Mesendoderm (in vitro differentiated cells): ENCODE results near the gene EIF4EBP3.

Experiments
- DNase-seq: peaks from one replicate; pipeline ENCODE4 v3.0.0; 2013
- H2AK5ac ChIP-seq: 2 replicates; pipeline ENCODE4 v1.6.1; 2013; ENCODE audit warnings: low read length, inconsistent platforms
- H2BK120ac ChIP-seq: 2 replicates; pipeline ENCODE4 v1.6.1; 2013; ENCODE audit warnings: low read depth, mild to moderate bottlenecking, low read length, moderate library complexity, mixed read lengths
- H2BK15ac ChIP-seq: replicated peaks from 2 replicates; pipeline ENCODE4 v1.6.1; 2013; ENCODE audit warnings: low read depth, mild to moderate bottlenecking, moderate library complexity
- H2BK5ac ChIP-seq: 2 replicates; pipeline ENCODE4 v1.6.1; 2013; ENCODE audit warnings: low read length, inconsistent platforms
- H3K18ac ChIP-seq: 2 replicates; pipeline ENCODE4 v1.6.1; 2013; ENCODE audit warnings: mild to moderate bottlenecking, low read length, mixed read lengths
- H3K23ac ChIP-seq: one replicate; pipeline ENCODE4 v1.6.1; 2013; ENCODE audit warnings: low read length
- H3K27ac ChIP-seq: 2 replicates; pipeline ENCODE4 v1.5.1; 2013; ENCODE audit warnings: low read depth, mild to moderate bottlenecking, inconsistent platforms, low read length, moderate library complexity
- H3K27me3 ChIP-seq: 2 replicates; pipeline ENCODE4 v1.6.1; 2013; ENCODE audit warnings: low read length, control low read depth, mild to moderate bottlenecking, inconsistent platforms; ENCODE audit not compliant: insufficient read depth, poor library complexity
- H3K36me3 ChIP-seq: 2 replicates; pipeline ENCODE4 v1.6.1; 2013; ENCODE audit warnings: low read length, inconsistent platforms; ENCODE audit not compliant: control insufficient read depth, insufficient read depth
- H3K4ac ChIP-seq: one replicate; pipeline ENCODE4 v1.6.1; 2013; ENCODE audit warnings: low read depth, mild to moderate bottlenecking, low read length, moderate library complexity
- H3K4me1 ChIP-seq: 2 replicates; pipeline ENCODE4 v1.6.1; 2013; ENCODE audit warnings: low read depth, low read length, inconsistent platforms; ENCODE audit not compliant: control insufficient read depth
- H3K4me2 ChIP-seq: 2 replicates; pipeline ENCODE4 v1.6.1; 2013; ENCODE audit warnings: low read length
- H3K4me3 ChIP-seq: 2 replicates; pipeline ENCODE4 v1.5.1; 2013; ENCODE audit warnings: mild to moderate bottlenecking, low read length
- H3K56ac ChIP-seq: one replicate; pipeline ENCODE4 v1.6.1; 2013; ENCODE audit warnings: low read length
- H3K79me1 ChIP-seq: 2 replicates; pipeline ENCODE4 v1.6.1; 2013; ENCODE audit warnings: low read length, inconsistent platforms
- H3K79me2 ChIP-seq: 2 replicates; pipeline ENCODE4 v1.6.1; 2013; ENCODE audit warnings: mild to moderate bottlenecking, low read length; ENCODE audit not compliant: control insufficient read depth, insufficient read depth
- H3K9ac ChIP-seq: 2 replicates; pipeline ENCODE4 v1.6.1; 2013; ENCODE audit warnings: low read length, inconsistent platforms
- H4K5ac ChIP-seq: one replicate; pipeline ENCODE4 v1.6.1; 2013; ENCODE audit warnings: low read length
- H4K8ac ChIP-seq: one replicate; pipeline ENCODE4 v1.6.1; 2013; ENCODE audit warnings: low read depth, mild to moderate bottlenecking, control low read depth, low read length, moderate library complexity
- WGBS: extraction: QIAGEN DNeasy Blood & Tissue Kit; methylation state at CpG from one replicate; pipeline ENCODE4 v1.1.7; 2013; ENCODE audit warnings: low lambda C conversion rate, missing lambda C conversion rate; ENCODE audit not compliant: insufficient coverage; ENCODE audit errors: extremely low coverage; 5-methylcytosine and 5-hydroxymethylcytosine counted together

EIF4EBP3 gene

DNA sequence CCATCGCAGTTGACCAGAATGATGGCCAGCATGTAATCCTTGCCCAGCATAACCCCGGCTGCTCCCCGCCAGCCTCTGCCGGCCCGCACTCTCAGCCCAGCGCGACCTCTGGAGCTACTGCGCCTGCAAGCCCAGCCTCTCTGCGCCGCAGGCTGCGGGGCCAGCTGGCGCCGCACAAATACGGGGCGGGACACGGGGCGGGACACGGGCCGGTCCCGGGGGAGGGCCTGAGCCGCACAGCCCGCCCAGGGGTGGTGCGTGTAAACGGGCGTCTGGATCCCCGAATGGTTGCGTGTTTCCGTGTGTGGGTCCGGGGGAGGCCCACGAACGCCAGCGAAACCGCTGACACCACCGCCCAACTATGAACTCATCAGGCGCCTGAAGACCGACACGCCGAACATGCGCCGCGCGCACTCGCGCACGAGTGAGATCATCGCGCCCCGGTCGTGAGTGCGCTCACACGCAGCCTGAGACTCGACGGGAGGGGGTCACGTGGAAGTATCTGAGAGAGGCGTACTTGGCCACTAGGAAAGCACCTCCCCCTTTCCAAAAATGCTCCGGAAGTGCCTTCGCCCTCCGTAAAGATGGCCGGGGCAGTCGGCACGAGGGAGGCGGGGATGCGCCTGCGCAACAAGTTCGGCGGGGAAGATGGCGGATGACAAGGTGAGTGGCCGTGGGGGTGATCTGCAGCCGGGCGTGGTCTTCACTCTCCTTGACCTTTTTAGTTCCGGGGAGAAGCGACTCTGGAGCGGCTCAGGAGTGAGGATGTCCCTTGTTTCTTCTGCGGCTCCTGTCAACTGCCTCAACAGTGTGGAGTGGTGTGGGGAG, 16.9 kb downstream of the EIF4EBP3 start, which contains the start of the genes APBB3 and SLC35A4:
TSS of gene APBB3 (minus strand) at position 403 of the 828 bp plus-strand sequence. CDS start at position 50, 353 bp downstream.
TSS of gene SLC35A4 (plus strand) at position 633 of the 828 bp plus-strand sequence. CDS start 2,342 bp downstream, outside the sequence.
- Histone ChIP-seq H3K4me2 (peak within 1 kb of the TSS; percentile 98), H4K5ac (peak within 1 kb of the TSS; percentile 59), H2BK15ac (no peak within 1 kb of the TSS), H3K27ac (peak within 1 kb of the TSS; percentile 10), H3K79me2 (peaks cover 5% of the 10 kb centered on the region), H3K36me3 (peaks cover 3% of the 10 kb centered on the region), H3K9ac (peak within 1 kb of the TSS; percentile 98), H3K4ac (peak within 1 kb of the TSS; percentile 46), H3K27me3 (no peaks in the 10 kb centered on the region), H3K23ac (peak within 1 kb of the TSS; percentile 32), H3K4me1 (peaks cover 14% of the 10 kb centered on the region), H3K4me3 (peak within 1 kb of the TSS; percentile 97), H3K18ac (peak within 1 kb of the TSS; percentile 19), H2AK5ac (peak within 1 kb of the TSS; percentile 79), H4K8ac (no peak within 1 kb of the TSS), H2BK120ac (no peak within 1 kb of the TSS), H2BK5ac (peak within 1 kb of the TSS; percentile 93), H3K56ac (peak within 1 kb of the TSS; percentile 98), H3K79me1 (peaks cover 12% of the 10 kb centered on the region)
- WGBS = no CpG with 5 or more reads among the region's 74 CpGs
- peak; percentile 98 for DNase-seq

DNA sequence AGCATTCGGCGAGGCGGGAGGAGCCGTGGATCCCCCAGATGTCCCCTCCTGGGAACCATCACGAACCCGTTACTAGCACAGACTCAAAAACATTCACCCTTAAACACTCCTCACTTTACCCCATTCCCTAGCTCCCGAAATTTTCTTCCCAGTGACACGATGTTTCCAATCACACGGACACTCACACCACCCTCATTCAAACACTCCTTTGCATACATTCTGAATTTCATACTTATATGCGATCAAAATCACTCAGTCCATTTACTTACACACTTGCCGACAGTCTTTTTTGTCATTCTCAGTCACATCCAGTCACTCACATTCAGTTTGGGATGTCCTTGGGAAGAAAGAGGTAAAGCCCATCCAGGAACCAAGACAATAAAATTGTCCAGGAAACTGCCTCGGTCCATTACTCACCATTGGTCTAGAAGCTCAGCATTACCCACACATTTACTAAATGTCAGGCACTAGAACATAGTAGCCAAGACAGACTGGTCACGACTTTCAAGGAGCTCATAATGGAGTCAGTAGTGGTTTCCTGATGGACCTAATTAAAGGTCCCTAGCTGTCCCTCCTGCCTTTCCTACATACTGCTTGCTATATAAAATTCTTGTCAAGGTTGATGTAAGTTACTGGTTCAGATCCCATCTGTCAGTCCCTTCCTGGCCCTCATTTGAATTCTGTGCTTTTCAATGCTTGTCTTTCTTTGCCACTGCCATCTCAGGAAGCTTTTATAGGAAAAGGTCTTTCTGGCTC, 17.7 kb downstream of the EIF4EBP3 start:
- no peak overlapping the region for H2BK120ac ChIP-seq
- H2AK5ac ChIP-seq = peak overlapping the region; percentile 79
- no peak overlapping the region for H3K27ac ChIP-seq
- no CpG with 5 or more reads among the region's 13 CpGs for WGBS
- peaks cover 5% of the 10 kb centered on the region for H3K79me2 ChIP-seq
- H3K18ac ChIP-seq = peak overlapping the region; percentile 7
- H3K4ac ChIP-seq = peak overlapping the region; percentile 46
- H3K27me3 ChIP-seq = no peaks in the 10 kb centered on the region
- peak overlapping the region; percentile 98 for H3K9ac ChIP-seq
- no peak overlapping the region for H4K8ac ChIP-seq
- H3K4me1 ChIP-seq = peaks cover 14% of the 10 kb centered on the region
- peak overlapping the region; percentile 97 for H3K4me3 ChIP-seq
- peak overlapping the region; percentile 59 for H4K5ac ChIP-seq
- H3K23ac ChIP-seq = no peak overlapping the region
- peak overlapping the region; percentile 93 for H2BK5ac ChIP-seq
- peaks cover 12% of the 10 kb centered on the region for H3K79me1 ChIP-seq
- DNase-seq = no peak
- H2BK15ac ChIP-seq = no peak overlapping the region
- peaks cover 3% of the 10 kb centered on the region for H3K36me3 ChIP-seq
- H3K56ac ChIP-seq = peak overlapping the region; percentile 98
- H3K4me2 ChIP-seq = peak overlapping the region; percentile 90

DNA sequence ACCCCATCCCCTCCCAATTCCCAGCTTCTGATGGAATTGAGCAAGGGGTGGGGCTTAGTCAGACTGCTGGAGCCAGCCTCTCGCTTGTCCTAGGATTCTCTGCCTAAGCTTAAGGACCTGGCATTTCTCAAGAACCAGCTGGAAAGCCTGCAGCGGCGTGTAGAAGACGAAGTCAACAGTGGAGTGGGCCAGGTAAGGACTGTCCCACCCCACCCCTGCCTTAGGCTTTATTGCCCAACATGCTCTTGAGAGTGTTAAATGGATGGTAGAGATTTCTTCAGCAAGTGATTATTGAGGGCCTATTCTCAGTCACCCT, 18.3 kb downstream of the EIF4EBP3 start:
- peak; percentile 44 for DNase-seq

DNA sequence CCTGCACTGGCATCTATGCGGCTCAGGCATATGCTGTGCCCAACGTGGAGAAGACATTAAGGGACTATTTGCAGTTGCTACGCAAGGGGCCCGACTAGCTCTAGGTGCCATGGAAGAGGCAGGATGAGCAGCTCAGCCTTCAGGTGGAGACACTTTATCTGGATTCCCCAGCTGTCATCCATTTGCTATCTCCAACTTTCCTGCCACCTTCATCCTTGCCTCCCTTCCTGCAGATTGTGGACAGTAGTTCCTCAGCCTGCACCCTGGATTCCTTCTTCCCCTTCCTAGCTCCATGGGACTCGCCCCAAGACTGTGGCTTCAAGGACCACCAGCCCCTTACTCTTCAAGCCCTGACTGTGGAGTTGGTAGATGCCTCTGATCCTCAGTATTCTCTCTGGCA, 19.2 kb downstream of the EIF4EBP3 start:
- WGBS = no CpG with 5 or more reads among the region's 5 CpGs
- Histone ChIP-seq H3K18ac (no peak overlapping the region), H3K4ac (no peak overlapping the region), H3K23ac (no peak overlapping the region), H2BK5ac (no peak overlapping the region), H3K27ac (no peak overlapping the region), H3K4me3 (no peak overlapping the region), H3K9ac (no peak overlapping the region), H2BK120ac (no peak overlapping the region), H3K79me1 (peaks cover 12% of the 10 kb centered on the region), H3K36me3 (peaks cover 3% of the 10 kb centered on the region), H3K79me2 (peaks cover 5% of the 10 kb centered on the region), H2BK15ac (no peak overlapping the region), H3K56ac (no peak overlapping the region), H3K27me3 (no peaks in the 10 kb centered on the region), H2AK5ac (no peak overlapping the region), H3K4me1 (peaks cover 14% of the 10 kb centered on the region), H4K8ac (no peak overlapping the region), H3K4me2 (no peak overlapping the region), H4K5ac (no peak overlapping the region)
- no peak for DNase-seq

More for the DNA sequence above, 18.3 kb downstream of the EIF4EBP3 start:
- Histone ChIP-seq H3K18ac (no peak overlapping the region), H2AK5ac (no peak overlapping the region), H3K56ac (peak overlapping the region; percentile 98), H3K4me3 (no peak overlapping the region), H3K36me3 (peaks cover 3% of the 10 kb centered on the region), H4K5ac (no peak overlapping the region), H3K27ac (no peak overlapping the region), H3K4me2 (peak overlapping the region; percentile 90), H3K79me2 (peaks cover 5% of the 10 kb centered on the region), H3K4ac (peak overlapping the region; percentile 46), H3K9ac (peak overlapping the region; percentile 98), H3K23ac (no peak overlapping the region), H3K27me3 (no peaks in the 10 kb centered on the region), H4K8ac (no peak overlapping the region), H2BK120ac (no peak overlapping the region), H3K4me1 (peaks cover 14% of the 10 kb centered on the region), H2BK15ac (no peak overlapping the region), H2BK5ac (no peak overlapping the region), H3K79me1 (peaks cover 12% of the 10 kb centered on the region)
- WGBS = no CpG with 5 or more reads among the region's 4 CpGs

DNA sequence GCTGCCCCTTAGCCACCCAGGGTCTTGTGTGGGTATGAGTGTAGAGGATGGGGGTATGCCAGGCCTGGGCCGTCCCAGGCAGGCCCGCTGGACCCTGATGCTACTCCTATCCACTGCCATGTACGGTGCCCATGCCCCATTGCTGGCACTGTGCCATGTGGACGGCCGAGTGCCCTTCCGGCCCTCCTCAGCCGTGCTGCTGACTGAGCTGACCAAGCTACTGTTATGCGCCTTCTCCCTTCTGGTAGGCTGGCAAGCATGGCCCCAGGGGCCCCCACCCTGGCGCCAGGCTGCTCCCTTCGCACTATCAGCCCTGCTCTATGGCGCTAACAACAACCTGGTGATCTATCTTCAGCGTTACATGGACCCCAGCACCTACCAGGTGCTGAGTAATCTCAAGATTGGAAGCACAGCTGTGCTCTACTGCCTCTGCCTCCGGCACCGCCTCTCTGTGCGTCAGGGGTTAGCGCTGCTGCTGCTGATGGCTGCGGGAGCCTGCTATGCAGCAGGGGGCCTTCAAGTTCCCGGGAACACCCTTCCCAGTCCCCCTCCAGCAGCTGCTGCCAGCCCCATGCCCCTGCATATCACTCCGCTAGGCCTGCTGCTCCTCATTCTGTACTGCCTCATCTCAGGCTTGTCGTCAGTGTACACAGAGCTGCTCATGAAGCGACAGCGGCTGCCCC, 19.8 kb downstream of the EIF4EBP3 start:
- no peak overlapping the region for H3K9ac ChIP-seq

More for the DNA sequence above, 19.8 kb downstream of the EIF4EBP3 start:
- Histone ChIP-seq H3K79me1 (peaks cover 12% of the 10 kb centered on the region), H2BK5ac (no peak overlapping the region), H4K8ac (no peak overlapping the region), H3K4me1 (peaks cover 14% of the 10 kb centered on the region), H3K36me3 (peaks cover 3% of the 10 kb centered on the region), H3K4me2 (no peak overlapping the region), H3K4me3 (no peak overlapping the region), H3K18ac (no peak overlapping the region), H4K5ac (no peak overlapping the region), H3K4ac (no peak overlapping the region), H3K27me3 (no peaks in the 10 kb centered on the region), H3K79me2 (peaks cover 5% of the 10 kb centered on the region), H3K23ac (no peak overlapping the region), H2BK120ac (no peak overlapping the region), H3K27ac (no peak overlapping the region), H2AK5ac (no peak overlapping the region), H2BK15ac (no peak overlapping the region), H3K56ac (no peak overlapping the region)
- DNase-seq = no peak
- WGBS = no CpG with 5 or more reads among the region's 22 CpGs
